GM12873 (cell line): Measurements from ENCODE around the gene GPR25.

Experiments
- CTCF ChIP-seq: IDR thresholded peaks from 2 replicates; pipeline ENCODE4 v1.5.1; 2012; ENCODE audit warnings: low read depth, mild to moderate bottlenecking, moderate library complexity, low read length, control low read depth; ENCODE audit not compliant: insufficient read depth; ENCODE audit errors: missing control alignments

Gene GPR25

GRCh38 chr1:200895801-200896530 is 23.2 kb downstream of the GPR25 start:
- no peak for TF ChIP-seq CTCF

- TF ChIP-seq CTCF, result no peak
Measured at GRCh38 chr1:200896531-200897196, 23.9 kb downstream of the GPR25 start.

GRCh38 chr1:200897259-200897658 is 24.5 kb downstream of the GPR25 start:
- TF ChIP-seq CTCF, result no peak

- TF ChIP-seq CTCF, result no peak
Measured at GRCh38 chr1:200899015-200899386, 26.2 kb downstream of the GPR25 start.

GRCh38 chr1:200899451-200899915 is 26.7 kb downstream of the GPR25 start:
- no peak for TF ChIP-seq CTCF

- TF ChIP-seq CTCF, result no peak
Measured at GRCh38 chr1:200899954-200900867, 27.4 kb downstream of the GPR25 start.

- TF ChIP-seq CTCF, result no peak
Measured at GRCh38 chr1:200900877-200901276, 28.1 kb downstream of the GPR25 start.
